GM12878 (cell line): Measurements from ENCODE around the gene CAMTA1. TPM values are rescaled to one million over a fixed set of nuclear protein-coding genes. Genes with fewer than 3 reads are reported as not detected.

Experiments
- ATAC-seq: fragments of 200-7000 bp; cut with Tn5 transposase; 3 replicates; pipeline ENCODE4 v1.9.1; 2020; ENCODE audit warnings: mild to moderate bottlenecking, moderate library complexity
- BruUV-seq: library from RNA; stranded (reverse); fragments of 400-500 nt; replicated peaks from 2 replicates; lab custom pipeline; 2021; lab: Mats Ljungman, UMichigan
- CTCF ChIA-PET: fragments of 300-600 bp; sonication (Branson Sonifier 250); formaldehyde crosslinking; extraction: SDS; loops from one replicate; lab custom pipeline; 2021; ENCODE audit warnings: inconsistent platforms; lab: Yijun Ruan, JAX
- POLR2A ChIA-PET: fragments of 350-600 bp; formaldehyde crosslinking; extraction: SDS; loops from one replicate; lab custom pipeline; 2021; ENCODE audit warnings: inconsistent platforms; lab: Charles Lee
- RAD21 ChIA-PET: fragments of 300-600 bp; sonication (Branson Sonifier 250); formaldehyde crosslinking; loops from one replicate; lab custom pipeline; 2023; ENCODE audit warnings: antibody characterized with exemption; ENCODE audit not compliant: unreplicated experiment; lab: Charles Lee
- SMC1A ChIA-PET: fragments of 300-600 bp; sonication (Branson Sonifier 250); formaldehyde crosslinking; loops from one replicate; lab custom pipeline; 2023; ENCODE audit not compliant: unreplicated experiment, uncharacterized antibody; lab: Charles Lee
- DNase-seq: peaks from one replicate; pipeline ENCODE4 v3.0.0-alpha.2; 2011; ENCODE audit warnings: low read depth, low spot score
- FAIRE-seq: peaks from 3 replicates; lab custom pipeline; 2011; peaks lifted over from hg19 to GRCh38; lab: Jason Lieb, UNC
- H2AFZ ChIP-seq: 2 replicates; pipeline ENCODE4 v1.6.0; 2011; ENCODE audit warnings: low read depth, low read length, control low read depth; ENCODE audit not compliant: control insufficient read depth
- H3K27ac ChIP-seq: 2 replicates; pipeline ENCODE4 v1.5.1; 2011; ENCODE audit warnings: control low read depth; ENCODE audit not compliant: control insufficient read depth, insufficient read depth
- H3K27me3 ChIP-seq, 2 experiments: replicated peaks in 1 of 2; 2 replicates each; pipeline versions ENCODE4 v1.6.0 to v1.6.1; 2011; ENCODE audit warnings: low read length in 1 of 2; ENCODE audit not compliant: control insufficient read depth in 2 of 2, insufficient read depth in 2 of 2
- H3K36me3 ChIP-seq, 2 experiments: 2 replicates each; pipeline ENCODE4 v1.5.1; 2011; ENCODE audit warnings: low read length in 1 of 2; ENCODE audit not compliant: control insufficient read depth in 2 of 2, insufficient read depth in 2 of 2
- H3K4me1 ChIP-seq: 2 replicates; pipeline ENCODE4 v1.6.1; 2011; ENCODE audit warnings: mild to moderate bottlenecking, low read length, moderate library complexity, mixed read lengths; ENCODE audit not compliant: control insufficient read depth, insufficient read depth
- H3K4me2 ChIP-seq: 2 replicates; pipeline ENCODE4 v1.6.0; 2011; ENCODE audit warnings: control low read depth; ENCODE audit not compliant: control insufficient read depth, insufficient read depth
- H3K4me3 ChIP-seq: fragments of 200-600 bp; sonication (generic); 2 replicates; pipeline ENCODE4 v1.5.1; 2016
- H3K79me2 ChIP-seq: 2 replicates; pipeline ENCODE4 v1.6.0; 2011; ENCODE audit warnings: low read length; ENCODE audit not compliant: control insufficient read depth, insufficient read depth
- H3K9ac ChIP-seq: 2 replicates; pipeline ENCODE4 v1.8.0; 2011; ENCODE audit warnings: low read length, control low read depth, mixed read lengths; ENCODE audit not compliant: control insufficient read depth, insufficient read depth
- H3K9me3 ChIP-seq: replicated peaks from 3 replicates; pipeline ENCODE4 v1.5.1; 2011; ENCODE audit warnings: mild to moderate bottlenecking, low read length; ENCODE audit not compliant: control insufficient read depth, insufficient read depth
- H4K20me1 ChIP-seq: 2 replicates; pipeline ENCODE4 v1.6.0; 2011; ENCODE audit not compliant: control insufficient read depth, insufficient read depth
- ATF3 ChIP-seq: IDR thresholded peaks from 2 replicates; pipeline ENCODE4 v1.6.1; 2011; ENCODE audit warnings: low read depth, mild to moderate bottlenecking, low read length, moderate library complexity, borderline replicate concordance; ENCODE audit errors: extremely low read depth
- ATF7 ChIP-seq: fragments of 450-650 bp; IDR thresholded peaks from 2 replicates; pipeline ENCODE4 v1.6.1; 2016; ENCODE audit warnings: low read depth, mild to moderate bottlenecking
- BACH1 ChIP-seq: fragments of 450-650 bp; IDR thresholded peaks from 2 replicates; pipeline ENCODE4 v1.6.1; 2017; ENCODE audit warnings: mild to moderate bottlenecking, borderline replicate concordance
- BCL3 ChIP-seq: IDR thresholded peaks from 2 replicates; pipeline ENCODE4 v1.6.1; 2011; ENCODE audit warnings: borderline replicate concordance, low read depth, mild to moderate bottlenecking, moderate library complexity, low read length; ENCODE audit not compliant: insufficient read depth, poor library complexity, severe bottlenecking
- CBX5 ChIP-seq: sonication (generic); IDR thresholded peaks from 2 replicates; pipeline ENCODE4 v1.6.1; 2016; ENCODE audit warnings: low read depth, moderate library complexity, mild to moderate bottlenecking, inconsistent platforms
- CEBPB ChIP-seq, 2 experiments: fragments of 150-350 bp in 1 of 2; IDR thresholded peaks; 2 replicates each; pipeline ENCODE4 v1.6.1; 2012 to 2014; ENCODE audit warnings: low read depth in 2 of 2, low read length in 2 of 2, borderline replicate concordance in 1 of 2, inconsistent platforms in 1 of 2
- CHD1 ChIP-seq: IDR thresholded peaks from 2 replicates; pipeline ENCODE4 v1.6.1; 2012; ENCODE audit warnings: low read depth, low read length, improper control_type of control experiment
- DPF2 ChIP-seq: fragments of 450-650 bp; IDR thresholded peaks from 2 replicates; pipeline ENCODE4 v1.6.1; 2017; ENCODE audit warnings: mild to moderate bottlenecking
- HCFC1 ChIP-seq: fragments of 150-350 bp; IDR thresholded peaks from 2 replicates; pipeline ENCODE4 v1.6.1; 2014; ENCODE audit warnings: low read length
- MTA3 ChIP-seq: IDR thresholded peaks from 2 replicates; pipeline ENCODE4 v1.6.1; 2012; ENCODE audit warnings: low read length, inconsistent platforms, borderline replicate concordance
- NFYA ChIP-seq: IDR thresholded peaks from 2 replicates; pipeline ENCODE4 v1.6.1; 2011; ENCODE audit warnings: low read depth, mild to moderate bottlenecking, low read length, improper control_type of control experiment, borderline replicate concordance
- NR2C2 ChIP-seq: IDR thresholded peaks from 2 replicates; pipeline ENCODE4 v1.6.1; 2011; ENCODE audit warnings: borderline replicate concordance, low read depth; ENCODE audit not compliant: control insufficient read depth, insufficient read length
- PML ChIP-seq: IDR thresholded peaks from 2 replicates; pipeline ENCODE4 v1.6.1; 2012; ENCODE audit warnings: low read length, inconsistent platforms
- POLR2A ChIP-seq: IDR thresholded peaks from 2 replicates; pipeline ENCODE4 v1.6.1; 2011; ENCODE audit warnings: low read depth, mild to moderate bottlenecking, low read length
- SMAD5 ChIP-seq: IDR thresholded peaks from 2 replicates; pipeline ENCODE4 v1.6.1; 2016; ENCODE audit warnings: antibody characterized with exemption, low read depth
- TCF12 ChIP-seq: IDR thresholded peaks from 2 replicates; pipeline ENCODE4 v1.6.1; 2011; ENCODE audit warnings: low read depth, mild to moderate bottlenecking, low read length
- ZNF217 ChIP-seq: fragments of 450-650 bp; IDR thresholded peaks from 2 replicates; pipeline ENCODE4 v1.6.1; 2017; ENCODE audit warnings: antibody characterized with exemption, mild to moderate bottlenecking
- ZSCAN29 ChIP-seq: fragments of 450-650 bp; IDR thresholded peaks from 2 replicates; pipeline ENCODE4 v1.6.1; 2017; ENCODE audit warnings: mild to moderate bottlenecking, moderate library complexity
- WGBS: methylation state at CpG from one replicate; pipeline ENCODE4 v1.1.6; 2016; ENCODE audit warnings: low lambda C conversion rate; ENCODE audit not compliant: insufficient replicate concordance, insufficient coverage; ENCODE audit errors: missing lambda C conversion rate; 5-methylcytosine and 5-hydroxymethylcytosine counted together
- in situ Hi-C: fragments of 300-500 bp; cut with MboI; formaldehyde crosslinking; loops from 9 replicates; pipeline ENCODE4 v1.14.3; 2018; ENCODE audit warnings: mixed read lengths
- intact Hi-C: fragments of 100-400 bp; cut with micrococcal nuclease; formaldehyde crosslinking; loops from one replicate; pipeline ENCODE4 v1.14.2; 2022; ENCODE audit not compliant: unreplicated experiment
- polyA plus RNA-seq, 11 experiments: library from polyadenylated mRNA; depleted of rRNA in 4 of 11; unstranded in 6 of 11; stranded (reverse) in 5 of 11; fragments of >200 nt; fragmentation: Nextera tagmentation in 4 of 11; fragmentation: Illumina TruSeq in 1 of 11; extraction: Ambion mirVana in 4 of 11; extraction: Trizol in 1 of 11; gene quantifications; 1 replicate in 1 of 11; 2 replicates in 10 of 11; pipeline versions ENCODE4 v1.2.1 to v1.2.3, GENCODE V29; 2011 to 2016; ENCODE audit warnings: inconsistent platforms in 2 of 11, missing spikeins in 2 of 11, low read depth in 1 of 11
- total RNA-seq, 4 experiments: library from RNA; depleted of rRNA in 3 of 4; stranded (reverse); fragments of >200 nt in 3 of 4; fragmentation: Illumina TruSeq in 1 of 4; extraction: Trizol in 1 of 4; gene quantifications; 2 replicates each; pipeline versions ENCODE4 v1.2.1 to v1.2.3, GENCODE V29; 2013 to 2021
- TF ChIP-seq, protein P1 (sequence below): fragments of 450-650 bp; IDR thresholded peaks from 2 replicates; pipeline ENCODE4 v1.6.1; 2018; ENCODE audit warnings: borderline replicate concordance, mild to moderate bottlenecking; ENCODE audit not compliant: partially characterized antibody
- TF ChIP-seq, protein P2 (sequence below): fragments of 450-650 bp; formaldehyde crosslinking; IDR thresholded peaks from 2 replicates; pipeline ENCODE4 v1.4.0; 2020; ENCODE audit warnings: mild to moderate bottlenecking, moderate library complexity

Gene CAMTA1
- total and polyA plus RNA-seq, 10 of the 15 experiments (the other 5 are each of a cell fraction or from before 2014, with no cell fraction given), result 37.7 to 148 (median 76.4) TPM

DNA sequence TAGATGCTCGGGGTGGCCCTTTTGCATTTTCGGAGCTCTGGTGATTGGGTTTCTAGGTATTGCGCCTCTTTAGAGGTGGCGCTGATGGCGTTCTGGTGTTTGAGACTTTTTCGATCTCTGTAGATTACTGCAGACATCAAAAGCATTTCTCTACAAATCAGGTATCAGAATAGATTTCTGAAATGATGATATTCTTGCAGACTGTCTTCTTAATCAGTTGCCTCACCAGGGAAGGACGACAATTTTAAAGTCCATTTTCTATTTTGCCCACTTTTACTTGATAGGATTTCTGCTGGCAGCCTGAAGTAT is 920.6 kb downstream of the CAMTA1 start:
- ChIA-PET POLR2A (no interaction called here), CTCF (no interaction called here), RAD21 (no interaction called here), SMC1A (no interaction called here)
- H2AFZ ChIP-seq, result no peak overlapping the region
- intact Hi-C loops, result no loop called here
- in situ Hi-C loops, result no loop called here
- H3K27ac ChIP-seq, result no peak overlapping the region
- no peaks in the 10 kb centered on the region for H3K36me3 ChIP-seq
- WGBS, result 49% methylated on average over 7 of the region's 7 CpGs
- no TSS peak for BruUV-seq
- H3K9me3 ChIP-seq, result no peaks in the 10 kb centered on the region
- DNase-seq (no peak), ATAC-seq (no peak), FAIRE-seq (no peak)
- H3K9ac ChIP-seq, result no peak overlapping the region
- H3K4me1 ChIP-seq, result no peaks in the 10 kb centered on the region
- H3K4me3 ChIP-seq, result no peak overlapping the region
- H3K27me3 ChIP-seq, result 0 out of 4 replicates have a peak, but pooled peaks cover 0 to 3% of the 10 kb centered on the region in 2 experiments
- H3K4me2 ChIP-seq, result no peak overlapping the region
- H3K79me2 ChIP-seq, result no peaks in the 10 kb centered on the region
- TF ChIP-seq SMAD5 (no peak), PML (no peak), DPF2 (no peak), MTA3 (no peak), NR2C2 (no peak), ATF3 (no peak), TCF12 (no peak), HCFC1 (no peak), CHD1 (no peak), POLR2A (no peak), BACH1 (no peak), CBX5 (no peak), ATF7 (no peak), ZNF217 (no peak), CEBPB (IDR thresholded peaks at IDR 0.05; ENCODE audit: borderline replicate concordance in 1 of 2, low read depth in 2 of 2, low read length in 2 of 2) (no peak), ZSCAN29 (no peak), BCL3 (no peak), NFYA (no peak)
- TF ChIP-seq, protein P1, sequence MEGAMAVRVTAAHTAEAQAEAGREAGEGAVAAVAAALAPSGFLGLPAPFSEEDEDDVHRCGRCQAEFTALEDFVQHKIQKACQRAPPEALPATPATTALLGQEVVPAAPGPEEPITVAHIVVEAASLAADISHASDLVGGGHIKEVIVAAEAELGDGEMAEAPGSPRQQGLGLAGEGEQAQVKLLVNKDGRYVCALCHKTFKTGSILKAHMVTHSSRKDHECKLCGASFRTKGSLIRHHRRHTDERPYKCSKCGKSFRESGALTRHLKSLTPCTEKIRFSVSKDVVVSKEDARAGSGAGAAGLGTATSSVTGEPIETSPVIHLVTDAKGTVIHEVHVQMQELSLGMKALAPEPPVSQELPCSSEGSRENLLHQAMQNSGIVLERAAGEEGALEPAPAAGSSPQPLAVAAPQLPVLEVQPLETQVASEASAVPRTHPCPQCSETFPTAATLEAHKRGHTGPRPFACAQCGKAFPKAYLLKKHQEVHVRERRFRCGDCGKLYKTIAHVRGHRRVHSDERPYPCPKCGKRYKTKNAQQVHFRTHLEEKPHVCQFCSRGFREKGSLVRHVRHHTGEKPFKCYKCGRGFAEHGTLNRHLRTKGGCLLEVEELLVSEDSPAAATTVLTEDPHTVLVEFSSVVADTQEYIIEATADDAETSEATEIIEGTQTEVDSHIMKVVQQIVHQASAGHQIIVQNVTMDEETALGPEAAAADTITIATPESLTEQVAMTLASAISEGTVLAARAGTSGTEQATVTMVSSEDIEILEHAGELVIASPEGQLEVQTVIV, result no peak
- TF ChIP-seq, protein P2, sequence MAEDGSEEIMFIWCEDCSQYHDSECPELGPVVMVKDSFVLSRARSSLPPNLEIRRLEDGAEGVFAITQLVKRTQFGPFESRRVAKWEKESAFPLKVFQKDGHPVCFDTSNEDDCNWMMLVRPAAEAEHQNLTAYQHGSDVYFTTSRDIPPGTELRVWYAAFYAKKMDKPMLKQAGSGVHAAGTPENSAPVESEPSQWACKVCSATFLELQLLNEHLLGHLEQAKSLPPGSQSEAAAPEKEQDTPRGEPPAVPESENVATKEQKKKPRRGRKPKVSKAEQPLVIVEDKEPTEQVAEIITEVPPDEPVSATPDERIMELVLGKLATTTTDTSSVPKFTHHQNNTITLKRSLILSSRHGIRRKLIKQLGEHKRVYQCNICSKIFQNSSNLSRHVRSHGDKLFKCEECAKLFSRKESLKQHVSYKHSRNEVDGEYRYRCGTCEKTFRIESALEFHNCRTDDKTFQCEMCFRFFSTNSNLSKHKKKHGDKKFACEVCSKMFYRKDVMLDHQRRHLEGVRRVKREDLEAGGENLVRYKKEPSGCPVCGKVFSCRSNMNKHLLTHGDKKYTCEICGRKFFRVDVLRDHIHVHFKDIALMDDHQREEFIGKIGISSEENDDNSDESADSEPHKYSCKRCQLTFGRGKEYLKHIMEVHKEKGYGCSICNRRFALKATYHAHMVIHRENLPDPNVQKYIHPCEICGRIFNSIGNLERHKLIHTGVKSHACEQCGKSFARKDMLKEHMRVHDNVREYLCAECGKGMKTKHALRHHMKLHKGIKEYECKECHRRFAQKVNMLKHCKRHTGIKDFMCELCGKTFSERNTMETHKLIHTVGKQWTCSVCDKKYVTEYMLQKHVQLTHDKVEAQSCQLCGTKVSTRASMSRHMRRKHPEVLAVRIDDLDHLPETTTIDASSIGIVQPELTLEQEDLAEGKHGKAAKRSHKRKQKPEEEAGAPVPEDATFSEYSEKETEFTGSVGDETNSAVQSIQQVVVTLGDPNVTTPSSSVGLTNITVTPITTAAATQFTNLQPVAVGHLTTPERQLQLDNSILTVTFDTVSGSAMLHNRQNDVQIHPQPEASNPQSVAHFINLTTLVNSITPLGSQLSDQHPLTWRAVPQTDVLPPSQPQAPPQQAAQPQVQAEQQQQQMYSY, result no peak
- H4K20me1 ChIP-seq, result no peaks in the 10 kb centered on the region
